Measurements from ENCODE around the gene TINCR.

- no peak for TF ChIP-seq EZH2 (IDR thresholded peaks at IDR 0.05; ENCODE audit: low read depth)
- TF ChIP-seq, protein P1, sequence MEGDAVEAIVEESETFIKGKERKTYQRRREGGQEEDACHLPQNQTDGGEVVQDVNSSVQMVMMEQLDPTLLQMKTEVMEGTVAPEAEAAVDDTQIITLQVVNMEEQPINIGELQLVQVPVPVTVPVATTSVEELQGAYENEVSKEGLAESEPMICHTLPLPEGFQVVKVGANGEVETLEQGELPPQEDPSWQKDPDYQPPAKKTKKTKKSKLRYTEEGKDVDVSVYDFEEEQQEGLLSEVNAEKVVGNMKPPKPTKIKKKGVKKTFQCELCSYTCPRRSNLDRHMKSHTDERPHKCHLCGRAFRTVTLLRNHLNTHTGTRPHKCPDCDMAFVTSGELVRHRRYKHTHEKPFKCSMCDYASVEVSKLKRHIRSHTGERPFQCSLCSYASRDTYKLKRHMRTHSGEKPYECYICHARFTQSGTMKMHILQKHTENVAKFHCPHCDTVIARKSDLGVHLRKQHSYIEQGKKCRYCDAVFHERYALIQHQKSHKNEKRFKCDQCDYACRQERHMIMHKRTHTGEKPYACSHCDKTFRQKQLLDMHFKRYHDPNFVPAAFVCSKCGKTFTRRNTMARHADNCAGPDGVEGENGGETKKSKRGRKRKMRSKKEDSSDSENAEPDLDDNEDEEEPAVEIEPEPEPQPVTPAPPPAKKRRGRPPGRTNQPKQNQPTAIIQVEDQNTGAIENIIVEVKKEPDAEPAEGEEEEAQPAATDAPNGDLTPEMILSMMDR (conservative IDR thresholded peaks at IDR 0.05) = no peak
These were observed 19.3 kb upstream of the TINCR start for GRCh38 chr19:5587071-5587455.

Measured in PC-9 (cell line).